ENCODE measurements around the gene MAPK12. TPM values are rescaled to one million over a fixed set of nuclear protein-coding genes. Genes with fewer than 3 reads are reported as not detected.
A peak's percentile ranks its signal among the peaks of the same experiment; 100 is the strongest.

The MAPK12 gene
- total RNA-seq, 2 donors from 2014 or later = 3.9 to 4.6 TPM

DNA sequence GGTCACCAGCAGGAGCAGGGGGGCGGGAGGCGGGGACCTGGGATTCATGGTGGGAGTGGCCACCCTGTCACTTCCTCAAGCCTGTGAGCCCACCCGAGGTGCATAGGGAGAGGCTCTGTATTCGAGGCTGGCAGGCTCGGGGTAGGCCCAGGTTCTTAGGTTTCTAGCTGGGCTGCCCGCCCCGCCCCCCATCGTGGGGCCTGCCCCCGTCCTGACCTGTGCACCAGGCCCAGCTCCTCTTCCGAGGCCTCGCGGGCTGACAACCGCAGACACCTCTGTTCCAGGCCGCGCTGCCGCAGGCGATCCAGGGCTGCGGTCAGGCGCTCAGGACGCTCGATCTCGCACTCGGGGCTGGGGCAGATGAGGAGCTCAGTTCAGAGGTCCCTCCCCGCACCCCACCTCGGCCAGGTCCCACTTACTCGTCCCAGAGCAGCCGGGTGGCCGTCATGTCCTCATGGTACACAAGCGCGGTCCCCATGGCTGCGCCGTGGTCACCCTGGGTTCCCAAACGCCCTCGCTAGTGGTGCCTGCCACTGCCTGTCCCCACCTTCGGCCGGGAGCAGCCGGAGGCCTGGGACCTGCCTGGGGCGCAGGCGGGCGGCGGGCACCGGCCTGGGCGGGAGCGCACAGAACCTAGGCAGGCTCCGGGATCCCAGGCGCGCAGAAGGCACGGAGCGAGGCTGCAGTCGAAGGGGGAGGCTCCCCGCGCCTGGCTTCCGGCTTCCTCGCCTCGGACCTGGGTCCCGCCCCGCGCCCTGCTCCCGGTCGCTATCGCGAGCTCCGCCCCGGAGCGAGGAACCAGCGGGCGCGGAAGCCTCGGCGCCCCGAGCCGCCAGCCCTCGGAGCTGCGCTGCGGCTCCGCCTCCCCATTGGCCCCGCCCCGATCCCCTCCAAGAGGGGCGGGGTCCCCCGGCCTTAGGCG lies 10.7 kb downstream of the MAPK12 start, which contains the start of gene HDAC10:
TSS of gene HDAC10 (minus strand) at position 711 of the 922 bp plus-strand sequence. CDS start at position 478, 233 bp downstream.
- peaks cover 35% of the 10 kb centered on the region for H3K4me1 ChIP-seq
- H3K36me3 ChIP-seq (replicated peaks in 1 of 2; ENCODE audit: insufficient read depth in 1 of 2, low read depth in 2 of 2) = no peaks in the 10 kb centered on the region
- H3K27ac ChIP-seq = peak within 1 kb of the TSS; percentile 15 to 72 (median 62)
- H3K9me3 ChIP-seq = no peaks in the 10 kb centered on the region
- intact Hi-C loops (cut with DNase I) = no loop called here
- WGBS, 2 donors = 1 to 4% methylated on average over 24 to 57 of the region's 81 CpGs
- ATAC-seq (peak; percentile 84), DNase-seq (peak; percentile 80 to 86 (median 84))
- peak within 1 kb of the TSS; percentile 44 to 80 for H3K4me3 ChIP-seq
- no peaks in the 10 kb centered on the region for H3K27me3 ChIP-seq
- TF ChIP-seq POLR2A (IDR thresholded peaks at IDR 0.05) = peak; percentile 27 to 67 (median 67)
- TF ChIP-seq, protein P1, sequence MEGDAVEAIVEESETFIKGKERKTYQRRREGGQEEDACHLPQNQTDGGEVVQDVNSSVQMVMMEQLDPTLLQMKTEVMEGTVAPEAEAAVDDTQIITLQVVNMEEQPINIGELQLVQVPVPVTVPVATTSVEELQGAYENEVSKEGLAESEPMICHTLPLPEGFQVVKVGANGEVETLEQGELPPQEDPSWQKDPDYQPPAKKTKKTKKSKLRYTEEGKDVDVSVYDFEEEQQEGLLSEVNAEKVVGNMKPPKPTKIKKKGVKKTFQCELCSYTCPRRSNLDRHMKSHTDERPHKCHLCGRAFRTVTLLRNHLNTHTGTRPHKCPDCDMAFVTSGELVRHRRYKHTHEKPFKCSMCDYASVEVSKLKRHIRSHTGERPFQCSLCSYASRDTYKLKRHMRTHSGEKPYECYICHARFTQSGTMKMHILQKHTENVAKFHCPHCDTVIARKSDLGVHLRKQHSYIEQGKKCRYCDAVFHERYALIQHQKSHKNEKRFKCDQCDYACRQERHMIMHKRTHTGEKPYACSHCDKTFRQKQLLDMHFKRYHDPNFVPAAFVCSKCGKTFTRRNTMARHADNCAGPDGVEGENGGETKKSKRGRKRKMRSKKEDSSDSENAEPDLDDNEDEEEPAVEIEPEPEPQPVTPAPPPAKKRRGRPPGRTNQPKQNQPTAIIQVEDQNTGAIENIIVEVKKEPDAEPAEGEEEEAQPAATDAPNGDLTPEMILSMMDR (IDR thresholded peaks at IDR 0.05) = no peak

DNA sequence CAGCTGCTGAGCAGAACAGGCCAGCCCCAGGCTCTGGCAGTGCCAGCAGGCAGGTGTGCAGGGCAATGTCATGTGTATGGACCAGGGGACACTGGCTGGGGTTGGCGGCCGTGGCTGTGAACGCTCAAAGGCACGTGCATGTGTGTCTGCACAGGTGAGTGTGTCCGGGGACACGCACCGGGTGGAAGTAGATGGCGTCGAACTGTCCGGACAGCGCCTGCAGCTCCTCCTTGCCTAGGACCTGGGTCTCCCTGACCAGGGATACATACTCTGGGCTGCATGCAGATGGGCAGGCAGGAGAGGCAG lies 11.3 kb downstream of the MAPK12 start:
- Histone ChIP-seq H3K4me1 (peaks cover 40% of the 10 kb centered on the region), H3K36me3 (replicated peaks in 1 of 2; ENCODE audit: insufficient read depth in 1 of 2, low read depth in 2 of 2) (no peaks in the 10 kb centered on the region), H3K27me3 (no peaks in the 10 kb centered on the region), H3K4me3 (peak overlapping the region in 1 of 2 donors; percentile 44), H3K9me3 (no peaks in the 10 kb centered on the region), H3K27ac (no peak overlapping the region)
- TF ChIP-seq, protein P1 (IDR thresholded peaks at IDR 0.05) = no peak
- intact Hi-C loops (cut with DNase I) = no loop called here
- WGBS, 2 donors = 57 to 85% methylated on average over 5 to 11 of the region's 11 CpGs
- DNase-seq (no peak), ATAC-seq (no peak)

DNA sequence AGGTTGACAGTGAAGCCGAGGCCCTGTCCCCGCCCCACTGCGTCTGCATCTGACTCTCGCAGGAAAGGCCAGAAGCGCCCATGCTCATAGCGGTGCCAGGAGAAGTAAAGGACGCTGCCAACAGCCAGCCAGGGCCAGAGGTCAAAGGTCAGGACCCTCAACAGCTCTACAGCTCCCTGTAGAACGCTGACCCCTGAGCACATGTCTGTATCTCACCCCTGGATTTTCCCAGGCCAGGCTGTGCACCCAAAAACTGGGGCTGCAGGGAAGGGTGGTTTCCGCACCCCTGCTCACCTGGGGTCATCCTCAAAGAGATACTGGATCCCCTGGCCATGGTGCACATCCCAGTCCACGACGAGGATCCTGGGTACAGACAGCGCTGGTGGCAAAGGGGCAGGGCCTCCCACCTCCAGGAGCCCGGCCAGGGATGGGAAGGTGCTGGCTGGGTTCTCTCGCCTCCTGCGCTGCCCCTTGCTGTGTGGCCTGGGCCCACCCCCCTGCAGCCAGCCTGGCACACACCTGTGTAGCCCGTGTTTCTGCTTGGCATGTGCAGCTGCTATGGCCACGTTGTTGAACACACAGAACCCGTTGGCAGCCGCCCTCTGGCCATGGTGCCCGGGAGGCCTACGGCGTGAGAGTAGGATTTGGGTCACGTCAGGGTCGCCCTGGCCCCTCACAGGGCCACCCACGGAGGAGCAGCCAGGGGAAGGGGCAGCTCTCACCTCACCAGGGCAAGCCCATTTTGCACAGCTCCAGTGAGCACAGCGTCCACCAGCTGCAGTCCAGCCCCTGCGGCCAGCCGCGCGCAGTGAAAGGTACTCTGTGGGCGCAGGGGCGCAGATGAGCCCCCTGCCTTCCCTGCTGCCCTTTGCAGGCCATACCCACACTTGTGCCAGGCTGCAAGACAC lies 11.9 kb downstream of the MAPK12 start:
- Histone ChIP-seq H3K4me3 (no peak overlapping the region), H3K27ac (no peak overlapping the region), H3K4me1 (peaks cover 40% of the 10 kb centered on the region), H3K36me3 (replicated peaks in 1 of 2; ENCODE audit: insufficient read depth in 1 of 2, low read depth in 2 of 2) (no peaks in the 10 kb centered on the region), H3K9me3 (no peaks in the 10 kb centered on the region), H3K27me3 (no peaks in the 10 kb centered on the region)
- ATAC-seq (no peak), DNase-seq (no peak)
- intact Hi-C loops (cut with DNase I) = loop anchor here (10.0 kb wide), 1 partner anchor 255 kb away; the partner anchor contains the start of genes LMF2 and NCAPH2
- TF ChIP-seq, protein P1 (IDR thresholded peaks at IDR 0.05) = no peak
- TF ChIP-seq POLR2A (IDR thresholded peaks at IDR 0.05) = no peak
- WGBS, 2 donors = 80 to 96% methylated on average over 5 to 27 of the region's 32 CpGs

DNA sequence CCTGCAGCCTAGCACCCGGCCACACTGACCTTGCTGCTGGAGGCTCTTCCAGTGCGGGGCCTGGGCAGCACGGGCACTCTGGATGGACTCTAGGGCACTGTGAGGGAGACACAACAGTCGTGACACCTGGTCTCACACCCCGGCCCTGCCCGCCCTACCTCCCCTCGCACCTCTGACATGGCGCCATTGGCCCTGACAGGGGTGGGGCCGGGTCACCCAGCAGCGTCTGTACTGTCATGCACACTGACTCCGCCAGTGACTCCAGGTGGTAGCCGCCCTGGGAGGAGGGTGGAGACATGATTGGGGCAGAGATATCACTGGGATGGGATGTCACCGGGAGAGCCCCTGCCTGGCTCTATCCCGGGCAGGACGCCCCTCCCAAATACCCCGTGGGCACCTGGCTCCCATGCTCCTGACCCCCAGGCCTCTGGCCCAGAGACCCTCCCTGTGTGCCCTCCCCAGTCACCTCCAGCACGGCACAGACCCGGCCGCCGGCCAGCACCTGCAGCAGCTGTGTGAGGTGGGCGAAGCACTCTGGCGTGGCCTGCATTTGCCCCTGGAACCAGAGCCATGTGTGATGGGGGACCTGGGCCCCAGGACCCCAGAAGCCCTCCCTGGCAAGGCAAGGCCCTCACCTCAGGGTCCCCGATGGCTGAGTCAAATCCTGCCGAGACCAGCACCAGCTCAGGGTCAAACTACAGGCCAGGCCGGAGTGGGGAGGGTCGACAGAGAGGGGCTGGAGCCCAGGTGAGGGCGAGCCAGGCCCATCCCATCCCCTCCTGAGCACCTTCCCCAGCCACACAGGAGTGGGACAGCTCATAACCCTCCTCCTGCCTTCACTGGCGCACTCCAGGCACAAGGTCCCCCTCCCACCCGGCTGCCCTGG lies 13.0 kb downstream of the MAPK12 start:
- Histone ChIP-seq H3K9me3 (no peaks in the 10 kb centered on the region), H3K4me3 (no peak overlapping the region), H3K27me3 (no peaks in the 10 kb centered on the region), H3K4me1 (peaks cover 40% of the 10 kb centered on the region), H3K36me3 (replicated peaks in 1 of 2; ENCODE audit: insufficient read depth in 1 of 2, low read depth in 2 of 2) (no peaks in the 10 kb centered on the region), H3K27ac (no peak overlapping the region)
- DNase-seq (no peak), ATAC-seq (no peak)
- TF ChIP-seq, protein P1 (IDR thresholded peaks at IDR 0.05) = no peak
- no peak for TF ChIP-seq POLR2A (IDR thresholded peaks at IDR 0.05)
- WGBS, 2 donors = 50 to 86% methylated on average over 2 to 24 of the region's 29 CpGs
- intact Hi-C loops (cut with DNase I) = loop anchor here (10.0 kb wide), 1 partner anchor 256 kb away; the partner anchor contains the start of genes LMF2 and NCAPH2
